Endothelial cell of umbilical vein (primary cell): ENCODE data around the gene CAPN5.

Source experiments
- EZH2 ChIP-seq: IDR thresholded peaks from 2 replicates; pipeline ENCODE4 v1.6.1; 2012; ENCODE audit warnings: borderline replicate concordance, low read depth, mild to moderate bottlenecking, moderate library complexity, low read length, inconsistent platforms; ENCODE audit not compliant: severe bottlenecking
- JUN ChIP-seq: IDR thresholded peaks from 2 replicates; pipeline ENCODE4 v1.6.1; 2011; ENCODE audit warnings: borderline replicate concordance, low read depth; ENCODE audit not compliant: insufficient read length, insufficient read depth
- POLR2A ChIP-seq: IDR thresholded peaks from 2 replicates; pipeline ENCODE4 v1.6.1; 2012; ENCODE audit warnings: low read depth, mild to moderate bottlenecking, control low read depth, low read length
- POLR2AphosphoS5 ChIP-seq: IDR thresholded peaks from 2 replicates; pipeline ENCODE4 v1.6.1; 2012; ENCODE audit warnings: low read depth, mild to moderate bottlenecking, control low read depth, low read length, moderate library complexity; ENCODE audit not compliant: insufficient read depth
- TF ChIP-seq, protein P1 (sequence below), 2 donors: IDR thresholded peaks; 1 replicate in 1 of 2; 2 replicates in 1 of 2; pipeline ENCODE4 v1.5.1; 2011; ENCODE audit warnings: low read length in 2 of 2, mild to moderate bottlenecking in 2 of 2, moderate library complexity in 2 of 2, control low read depth in 1 of 2, inconsistent platforms in 1 of 2, low read depth in 1 of 2; ENCODE audit not compliant: insufficient read depth in 1 of 2; ENCODE audit errors: extremely low read depth in 1 of 2

GRCh38 chr11:77094841-77095365, 28.1 kb downstream of the CAPN5 start:
- TF ChIP-seq, protein P1, sequence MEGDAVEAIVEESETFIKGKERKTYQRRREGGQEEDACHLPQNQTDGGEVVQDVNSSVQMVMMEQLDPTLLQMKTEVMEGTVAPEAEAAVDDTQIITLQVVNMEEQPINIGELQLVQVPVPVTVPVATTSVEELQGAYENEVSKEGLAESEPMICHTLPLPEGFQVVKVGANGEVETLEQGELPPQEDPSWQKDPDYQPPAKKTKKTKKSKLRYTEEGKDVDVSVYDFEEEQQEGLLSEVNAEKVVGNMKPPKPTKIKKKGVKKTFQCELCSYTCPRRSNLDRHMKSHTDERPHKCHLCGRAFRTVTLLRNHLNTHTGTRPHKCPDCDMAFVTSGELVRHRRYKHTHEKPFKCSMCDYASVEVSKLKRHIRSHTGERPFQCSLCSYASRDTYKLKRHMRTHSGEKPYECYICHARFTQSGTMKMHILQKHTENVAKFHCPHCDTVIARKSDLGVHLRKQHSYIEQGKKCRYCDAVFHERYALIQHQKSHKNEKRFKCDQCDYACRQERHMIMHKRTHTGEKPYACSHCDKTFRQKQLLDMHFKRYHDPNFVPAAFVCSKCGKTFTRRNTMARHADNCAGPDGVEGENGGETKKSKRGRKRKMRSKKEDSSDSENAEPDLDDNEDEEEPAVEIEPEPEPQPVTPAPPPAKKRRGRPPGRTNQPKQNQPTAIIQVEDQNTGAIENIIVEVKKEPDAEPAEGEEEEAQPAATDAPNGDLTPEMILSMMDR (IDR thresholded peaks at IDR 0.05; ENCODE audit: extremely low read depth in 1 of 2, insufficient read depth in 1 of 2, low read depth in 1 of 2, low read length in 2 of 2): no peak
- TF ChIP-seq POLR2A (no peak), POLR2AphosphoS5 (no peak), JUN (no peak), EZH2 (no peak)
